ENCODE results near the gene NPW.

Gene NPW

GRCh38 chr16:2040787-2041522, 21.4 kb downstream of the NPW start:
- peaks cover 7% of the 10 kb centered on the region; the same call in 1 of the 2 replicates for H3K4me1 ChIP-seq (ENCODE audit: control insufficient read depth, insufficient read depth, low read length)

DNA sequence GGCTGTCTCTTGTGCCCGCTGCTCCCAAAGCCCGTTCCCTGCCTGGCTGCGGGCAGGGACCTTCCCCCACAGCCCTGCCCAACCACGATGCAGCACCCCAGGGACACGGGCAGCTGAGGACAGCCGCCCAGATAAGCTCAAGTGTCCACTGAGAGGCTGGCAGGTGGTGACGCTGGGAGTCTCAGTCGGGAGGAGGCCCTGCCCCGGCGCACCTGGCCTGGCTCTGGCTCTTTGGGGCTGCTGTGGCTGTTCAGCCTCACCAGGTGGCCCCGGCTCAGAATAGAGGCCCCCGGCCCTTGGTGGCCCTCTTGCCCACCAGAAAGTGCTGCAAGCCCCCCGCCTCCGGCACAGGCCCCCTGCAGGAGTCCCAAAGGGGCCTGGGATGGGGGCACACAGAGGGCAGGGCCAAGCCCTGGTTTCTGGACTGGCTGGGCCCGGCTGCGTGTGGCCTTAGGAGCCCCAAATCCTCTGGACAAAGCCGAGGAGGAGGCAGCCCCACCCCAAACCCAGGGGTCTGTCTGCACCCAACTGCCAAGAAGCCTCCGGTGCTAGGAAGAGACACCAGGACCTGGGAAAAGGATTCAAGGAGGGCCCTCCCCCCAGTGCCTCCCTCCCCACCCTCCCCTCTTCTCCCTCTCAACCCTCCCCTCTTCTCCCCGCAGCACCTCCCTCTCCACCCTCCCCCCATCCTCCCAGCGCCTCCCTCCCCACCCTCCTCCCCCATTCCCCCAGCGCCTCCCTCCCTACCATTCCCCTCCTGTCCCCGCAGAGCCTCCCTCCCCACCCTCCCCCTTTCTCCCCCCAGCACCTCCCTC, 22.8 kb downstream of the NPW start:
- no peak overlapping the region for H3K27ac ChIP-seq (ENCODE audit: low read depth, low read length)
- no peaks in the 10 kb centered on the region for H3K27me3 ChIP-seq (ENCODE audit: control insufficient read depth, insufficient read depth, low read length)
- no peak overlapping the region for H3K9ac ChIP-seq (ENCODE audit: low read length)
- no peak overlapping the region for H3K4me3 ChIP-seq (ENCODE audit: low read depth, low read length)
- peaks cover 16% of the 10 kb centered on the region; the same call in 1 of the 2 replicates for H3K36me3 ChIP-seq (ENCODE audit: control insufficient read depth, insufficient read depth, low read length)
- H3K4me1 ChIP-seq (ENCODE audit: control insufficient read depth, insufficient read depth, low read length) = peaks cover 8% of the 10 kb centered on the region
- no peaks in the 10 kb centered on the region for H3K9me3 ChIP-seq (ENCODE audit: control insufficient read depth, insufficient read depth, low read depth, low read length)

More at GRCh38 chr16:2040787-2041522, 21.4 kb downstream of the NPW start:
- H3K27ac ChIP-seq (ENCODE audit: low read depth, low read length) = no peak overlapping the region
- H3K36me3 ChIP-seq (ENCODE audit: control insufficient read depth, insufficient read depth, low read length) = peaks cover 22% of the 10 kb centered on the region
- H3K9me3 ChIP-seq (ENCODE audit: control insufficient read depth, insufficient read depth, low read depth, low read length) = no peaks in the 10 kb centered on the region
- no peak overlapping the region for H3K9ac ChIP-seq (ENCODE audit: low read length)
- H3K27me3 ChIP-seq (ENCODE audit: control insufficient read depth, insufficient read depth, low read length) = no peaks in the 10 kb centered on the region
- no peak overlapping the region for H3K4me3 ChIP-seq (ENCODE audit: low read depth, low read length)

DNA sequence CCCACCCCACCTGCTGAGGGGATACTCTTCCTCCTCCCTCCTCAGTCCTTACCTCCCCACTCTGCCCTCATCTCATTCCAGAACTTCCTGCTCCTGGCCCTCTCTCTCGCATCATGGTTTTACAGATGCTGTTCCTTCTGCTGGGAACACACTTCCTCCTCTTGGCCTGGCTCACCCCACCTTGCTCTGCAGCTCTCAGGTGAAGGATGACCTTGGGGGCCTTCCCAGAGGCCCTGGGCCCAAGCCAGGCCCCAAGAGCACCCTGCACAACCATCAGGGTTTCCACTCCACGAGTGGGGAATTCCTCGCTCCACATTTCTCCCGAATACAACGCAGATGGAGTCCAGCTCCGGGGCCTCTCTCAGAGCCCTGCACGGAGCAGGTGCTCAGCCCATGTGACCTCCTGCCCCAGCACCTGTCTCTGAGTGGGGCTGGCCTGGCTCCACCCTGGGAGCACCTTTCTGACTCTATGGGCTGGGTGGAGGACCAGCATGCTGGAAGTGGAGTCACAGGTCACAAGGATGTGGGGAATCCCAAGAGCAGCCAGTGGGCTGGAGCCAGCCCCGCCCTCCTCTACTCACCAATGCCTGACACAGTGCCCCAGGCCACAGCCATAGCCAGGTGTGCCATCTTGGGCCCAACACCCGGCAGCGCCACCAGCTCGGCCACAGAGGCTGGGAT, 23.5 kb downstream of the NPW start:
- Histone ChIP-seq H3K4me1 (ENCODE audit: control insufficient read depth, insufficient read depth, low read length) (peaks cover 8% of the 10 kb centered on the region), H3K36me3 (ENCODE audit: control insufficient read depth, insufficient read depth, low read length) (peaks cover 13% of the 10 kb centered on the region; the same call in 1 of the 2 replicates), H3K9ac (ENCODE audit: low read length) (no peak overlapping the region), H3K27me3 (ENCODE audit: control insufficient read depth, insufficient read depth, low read length) (no peaks in the 10 kb centered on the region), H3K27ac (ENCODE audit: low read depth, low read length) (no peak overlapping the region), H3K4me3 (ENCODE audit: low read depth, low read length) (no peak overlapping the region), H3K9me3 (ENCODE audit: control insufficient read depth, insufficient read depth, low read depth, low read length) (no peaks in the 10 kb centered on the region)

DNA sequence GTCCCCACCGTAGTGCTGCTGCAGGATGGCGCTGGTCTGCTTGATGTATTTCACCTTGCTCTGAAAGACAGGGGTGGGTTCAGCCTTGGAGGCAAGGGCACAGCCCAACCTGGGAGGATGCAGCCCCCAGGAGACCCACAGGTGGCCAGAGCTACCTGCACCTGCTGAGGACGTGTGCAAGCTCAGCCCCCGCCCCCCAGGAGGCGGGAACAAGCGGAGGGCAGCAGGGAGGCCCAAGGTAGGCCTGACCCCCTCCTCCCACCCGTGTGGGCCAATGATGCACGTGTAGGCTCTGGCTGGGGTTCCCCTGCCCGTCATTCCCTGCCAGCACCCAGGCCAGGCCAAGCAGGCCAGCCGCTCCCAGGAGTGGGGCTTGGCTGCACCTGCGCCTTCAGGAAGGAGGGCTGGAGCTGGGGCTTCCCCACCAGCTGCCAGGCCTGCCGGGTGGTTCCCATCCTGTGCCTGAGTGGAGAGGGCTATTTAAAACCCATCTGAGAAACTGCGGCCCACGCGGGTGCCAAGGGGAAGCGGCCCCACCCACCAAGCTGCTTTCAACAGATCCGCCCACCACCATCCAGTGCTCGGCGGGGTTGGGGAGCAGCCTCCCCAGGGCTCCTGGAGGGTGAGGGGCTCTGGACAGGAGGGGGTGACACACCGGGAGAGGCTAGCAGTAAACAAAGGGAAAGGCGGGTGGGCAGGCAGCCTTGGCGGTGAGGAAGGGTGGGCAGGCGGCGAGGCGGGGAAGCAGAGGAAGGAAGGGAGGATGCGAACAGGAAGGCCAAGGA, 24.3 kb downstream of the NPW start:
- no peak overlapping the region for H3K9ac ChIP-seq (ENCODE audit: low read length)
- H3K27ac ChIP-seq (ENCODE audit: low read depth, low read length) = no peak overlapping the region
- peaks cover 13% of the 10 kb centered on the region; the same call in 1 of the 2 replicates for H3K36me3 ChIP-seq (ENCODE audit: control insufficient read depth, insufficient read depth, low read length)
- no peak overlapping the region for H3K4me3 ChIP-seq (ENCODE audit: low read depth, low read length)
- H3K27me3 ChIP-seq (ENCODE audit: control insufficient read depth, insufficient read depth, low read length) = no peaks in the 10 kb centered on the region
- peaks cover 11% of the 10 kb centered on the region for H3K4me1 ChIP-seq (ENCODE audit: control insufficient read depth, insufficient read depth, low read length)
- no peaks in the 10 kb centered on the region for H3K9me3 ChIP-seq (ENCODE audit: control insufficient read depth, insufficient read depth, low read depth, low read length)

GRCh38 chr16:2044541-2044940, 25.0 kb downstream of the NPW start:
- Histone ChIP-seq H3K36me3 (ENCODE audit: control insufficient read depth, insufficient read depth, low read length) (peaks cover 13% of the 10 kb centered on the region; the same call in 1 of the 2 replicates), H3K9ac (ENCODE audit: low read length) (no peak overlapping the region), H3K4me3 (ENCODE audit: low read depth, low read length) (no peak overlapping the region), H3K27me3 (ENCODE audit: control insufficient read depth, insufficient read depth, low read length) (no peaks in the 10 kb centered on the region), H3K27ac (ENCODE audit: low read depth, low read length) (no peak overlapping the region), H3K4me1 (ENCODE audit: control insufficient read depth, insufficient read depth, low read length) (peaks cover 7% of the 10 kb centered on the region), H3K9me3 (ENCODE audit: control insufficient read depth, insufficient read depth, low read depth, low read length) (no peaks in the 10 kb centered on the region)

- Histone ChIP-seq H3K4me1 (ENCODE audit: control insufficient read depth, insufficient read depth, low read length) (peaks cover 7% of the 10 kb centered on the region), H3K4me3 (ENCODE audit: low read depth, low read length) (peak overlapping the region; percentile 83; the same call in 1 of the 2 replicates), H3K27me3 (ENCODE audit: control insufficient read depth, insufficient read depth, low read length) (no peaks in the 10 kb centered on the region), H3K27ac (ENCODE audit: low read depth, low read length) (no peak overlapping the region), H3K36me3 (ENCODE audit: control insufficient read depth, insufficient read depth, low read length) (peaks cover 23% of the 10 kb centered on the region), H3K9ac (ENCODE audit: low read length) (no peak overlapping the region), H3K9me3 (ENCODE audit: control insufficient read depth, insufficient read depth, low read depth, low read length) (no peaks in the 10 kb centered on the region)
Observed at GRCh38 chr16:2045965-2046892, 26.6 kb downstream of the NPW start.

DNA sequence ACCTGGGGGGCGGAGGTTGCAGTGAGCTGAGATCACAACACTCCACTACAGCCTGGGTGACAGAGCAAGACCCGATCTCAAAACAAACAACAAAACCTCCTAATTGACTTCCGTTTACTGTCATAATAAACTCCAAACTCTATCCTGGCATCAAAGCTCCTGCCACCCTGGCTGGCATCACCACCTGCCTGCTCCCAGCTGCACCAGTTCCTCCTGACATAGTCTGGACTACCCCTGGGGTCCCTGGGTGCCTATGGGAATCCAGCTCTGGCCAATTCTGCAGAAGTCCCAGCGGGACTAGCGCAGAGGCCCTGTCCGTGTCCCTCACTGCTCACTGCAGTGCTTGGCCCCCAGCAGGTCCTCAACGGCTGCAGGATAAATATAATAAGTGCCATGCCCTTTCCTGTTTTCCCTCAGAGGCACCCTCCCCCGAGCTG, 27.3 kb downstream of the NPW start:
- Histone ChIP-seq H3K9ac (ENCODE audit: low read length) (peak overlapping the region; percentile 46), H3K36me3 (ENCODE audit: control insufficient read depth, insufficient read depth, low read length) (peaks cover 29% of the 10 kb centered on the region), H3K27ac (ENCODE audit: low read depth, low read length) (no peak overlapping the region), H3K9me3 (ENCODE audit: control insufficient read depth, insufficient read depth, low read depth, low read length) (no peaks in the 10 kb centered on the region), H3K27me3 (ENCODE audit: control insufficient read depth, insufficient read depth, low read length) (no peaks in the 10 kb centered on the region), H3K4me1 (ENCODE audit: control insufficient read depth, insufficient read depth, low read length) (peaks cover 7% of the 10 kb centered on the region), H3K4me3 (ENCODE audit: low read depth, low read length) (peak overlapping the region; percentile 83)

- Histone ChIP-seq H3K9me3 (ENCODE audit: control insufficient read depth, insufficient read depth, low read depth, low read length) (no peaks in the 10 kb centered on the region), H3K27ac (ENCODE audit: low read depth, low read length) (no peak within 1 kb of the TSS), H3K9ac (ENCODE audit: low read length) (peak within 1 kb of the TSS; percentile 63), H3K27me3 (ENCODE audit: control insufficient read depth, insufficient read depth, low read length) (no peaks in the 10 kb centered on the region), H3K4me1 (ENCODE audit: control insufficient read depth, insufficient read depth, low read length) (peaks cover 7% of the 10 kb centered on the region), H3K4me3 (ENCODE audit: low read depth, low read length) (peak within 1 kb of the TSS; percentile 83), H3K36me3 (ENCODE audit: control insufficient read depth, insufficient read depth, low read length) (peaks cover 36% of the 10 kb centered on the region)
Observed at GRCh38 chr16:2047330-2048115, 27.9 kb downstream of the NPW start, which contains the start of the genes NTHL1 and TSC2. TSS of gene NTHL1 (minus strand) at chr16:2047834. CDS start at chr16:2047823, 11 bp downstream. TSS of gene TSC2 (plus strand) at chr16:2047985. CDS start at chr16:2048616, 631 bp downstream.

GRCh38 chr16:2048116-2048543, 28.5 kb downstream of the NPW start:
- Histone ChIP-seq H3K9ac (ENCODE audit: low read length) (peak overlapping the region; percentile 63), H3K9me3 (ENCODE audit: control insufficient read depth, insufficient read depth, low read depth, low read length) (no peaks in the 10 kb centered on the region), H3K27me3 (ENCODE audit: control insufficient read depth, insufficient read depth, low read length) (no peaks in the 10 kb centered on the region), H3K27ac (ENCODE audit: low read depth, low read length) (no peak overlapping the region), H3K4me1 (ENCODE audit: control insufficient read depth, insufficient read depth, low read length) (peaks cover 7% of the 10 kb centered on the region), H3K36me3 (ENCODE audit: control insufficient read depth, insufficient read depth, low read length) (peaks cover 41% of the 10 kb centered on the region), H3K4me3 (ENCODE audit: low read depth, low read length) (peak overlapping the region; percentile 83)
